Upper lobe of left lung (tissue), 6 donors: ENCODE results near the gene TLL1. TPM values are rescaled to one million over a fixed set of nuclear protein-coding genes. Genes with fewer than 3 reads are reported as not detected.

Source experiments
- ATAC-seq, 2 donors: fragments of 200-7000 bp; cut with Tn5 transposase; one replicate each; pipeline ENCODE4 v1.9.1; 2022; ENCODE audit warnings: mild to moderate bottlenecking in 2 of 2, moderate library complexity in 2 of 2; ENCODE audit not compliant: low FRiP score in 2 of 2
- DNase-seq, 2 donors: peaks; one replicate each; pipeline ENCODE4 v3.0.0-alpha.2; 2019 to 2020
- H3K27ac ChIP-seq, 4 donors: fragments of 200-600 bp; sonication (generic); one replicate each; pipeline ENCODE4 v1.5.1; 2016 to 2019
- H3K27me3 ChIP-seq, 4 donors: fragments of 200-600 bp; sonication (generic); one replicate each; pipeline ENCODE4 v1.5.1; 2017 to 2019
- H3K36me3 ChIP-seq, 4 donors: fragments of 200-600 bp; sonication (generic); one replicate each; pipeline ENCODE4 v1.5.1; 2016 to 2019
- H3K4me1 ChIP-seq, 4 donors: fragments of 200-600 bp; sonication (generic); one replicate each; pipeline ENCODE4 v1.5.1; 2018 to 2019
- H3K4me3 ChIP-seq, 4 donors: fragments of 200-600 bp; sonication (generic); one replicate each; pipeline ENCODE4 v1.5.1; 2017 to 2019; ENCODE audit warnings: mild to moderate bottlenecking in 2 of 4, moderate library complexity in 1 of 4
- H3K9me3 ChIP-seq, 4 donors: fragments of 200-600 bp; sonication (generic); one replicate each; pipeline ENCODE4 v1.5.1; 2018 to 2019
- EP300 ChIP-seq, 4 donors: sonication (generic); formaldehyde crosslinking; IDR thresholded peaks; one replicate each; pipeline ENCODE4 v1.5.1; 2017; ENCODE audit warnings: antibody characterized with exemption in 4 of 4, control low read depth in 2 of 4
- POLR2A ChIP-seq, 4 donors: fragments of 450-650 bp; IDR thresholded peaks; one replicate each; pipeline ENCODE4 v1.5.1; 2016 to 2017; ENCODE audit warnings: antibody characterized with exemption in 4 of 4, mild to moderate bottlenecking in 2 of 4
- POLR2AphosphoS5 ChIP-seq, 2 donors: sonication (generic); formaldehyde crosslinking; IDR thresholded peaks; one replicate each; pipeline ENCODE4 v1.5.1; 2017; ENCODE audit warnings: antibody characterized with exemption in 2 of 2
- WGBS, 2 donors: methylation state at CpG; one replicate each; pipeline ENCODE4 v1.1.5; 2017 to 2018; 5-methylcytosine and 5-hydroxymethylcytosine counted together
- total RNA-seq, 6 donors: library from RNA; depleted of rRNA in 4 of 6; stranded (reverse); fragments of >200 nt in 4 of 6; gene quantifications; one replicate each; pipeline versions ENCODE4 v1.1.0 to v1.2.1, GENCODE V29; 2016 to 2021
- TF ChIP-seq, protein P1 (sequence below), 6 experiments: fragments of 450-650 bp in 4 of 6; fragments of 200-600 bp in 2 of 6; sonication (generic) in 2 of 6; IDR thresholded peaks; one replicate each; pipeline ENCODE4 v1.5.1; 2016 to 2019; ENCODE audit warnings: antibody characterized with exemption in 6 of 6
- donor health status: DM: no; HTN: no; CAD: no; lungs with moderate emphysema.
- donor health status: DM: no; HTN: yes; CAD: no; lungs with severe emphysema.

Gene TLL1
- total RNA-seq, 6 donors from 2014 or later = 1.9 to 8.4 (median 3.1) TPM

DNA sequence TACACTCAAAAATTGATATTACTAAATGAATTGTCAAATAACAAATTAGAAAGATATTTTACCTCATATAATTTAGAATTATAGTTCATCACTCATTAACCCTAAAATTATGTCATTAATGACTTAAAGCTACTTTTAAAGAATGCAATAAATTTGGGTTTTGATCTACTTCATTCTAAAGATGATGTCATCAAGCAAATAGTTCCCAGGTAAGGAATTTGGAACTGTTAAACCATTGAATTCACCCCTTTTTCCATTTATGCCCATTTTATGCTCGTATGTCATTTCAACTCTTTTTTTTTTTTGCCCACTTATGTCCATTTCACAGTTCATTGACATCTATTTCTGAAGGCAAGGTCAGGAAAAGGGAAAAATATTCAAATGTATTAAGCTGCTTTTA is 135.5 kb downstream of the TLL1 start:
- Histone ChIP-seq H3K4me1 (no peaks in the 10 kb centered on the region), H3K27me3 (no peaks in the 10 kb centered on the region), H3K9me3 (peaks cover 0 to 3% (median 0%) of the 10 kb centered on the region in 4 donors), H3K27ac (no peak overlapping the region), H3K4me3 (no peak overlapping the region), H3K36me3 (no peaks in the 10 kb centered on the region)
- DNase-seq = no peak
- TF ChIP-seq, protein P1, sequence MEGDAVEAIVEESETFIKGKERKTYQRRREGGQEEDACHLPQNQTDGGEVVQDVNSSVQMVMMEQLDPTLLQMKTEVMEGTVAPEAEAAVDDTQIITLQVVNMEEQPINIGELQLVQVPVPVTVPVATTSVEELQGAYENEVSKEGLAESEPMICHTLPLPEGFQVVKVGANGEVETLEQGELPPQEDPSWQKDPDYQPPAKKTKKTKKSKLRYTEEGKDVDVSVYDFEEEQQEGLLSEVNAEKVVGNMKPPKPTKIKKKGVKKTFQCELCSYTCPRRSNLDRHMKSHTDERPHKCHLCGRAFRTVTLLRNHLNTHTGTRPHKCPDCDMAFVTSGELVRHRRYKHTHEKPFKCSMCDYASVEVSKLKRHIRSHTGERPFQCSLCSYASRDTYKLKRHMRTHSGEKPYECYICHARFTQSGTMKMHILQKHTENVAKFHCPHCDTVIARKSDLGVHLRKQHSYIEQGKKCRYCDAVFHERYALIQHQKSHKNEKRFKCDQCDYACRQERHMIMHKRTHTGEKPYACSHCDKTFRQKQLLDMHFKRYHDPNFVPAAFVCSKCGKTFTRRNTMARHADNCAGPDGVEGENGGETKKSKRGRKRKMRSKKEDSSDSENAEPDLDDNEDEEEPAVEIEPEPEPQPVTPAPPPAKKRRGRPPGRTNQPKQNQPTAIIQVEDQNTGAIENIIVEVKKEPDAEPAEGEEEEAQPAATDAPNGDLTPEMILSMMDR (IDR thresholded peaks at IDR 0.05) = no peak
- no peak for TF ChIP-seq EP300 (IDR thresholded peaks at IDR 0.05)
- no peak for TF ChIP-seq POLR2A (IDR thresholded peaks at IDR 0.05)
- TF ChIP-seq POLR2AphosphoS5 (IDR thresholded peaks at IDR 0.05) = no peak
- WGBS, 2 donors = 63 to 64% methylated on average over 1 of the region's 1 CpG
- ATAC-seq = no peak

GRCh38 chr4:166012129-166013030 is 139.3 kb downstream of the TLL1 start:
- no peak for DNase-seq
- no peak overlapping the region for H3K4me3 ChIP-seq
- no peak for ATAC-seq
- no peaks in the 10 kb centered on the region for H3K4me1 ChIP-seq
- H3K27ac ChIP-seq = no peak overlapping the region
- 73 to 81% methylated on average over 2 of the region's 2 CpGs for WGBS, 2 donors
- no peaks in the 10 kb centered on the region for H3K36me3 ChIP-seq
- TF ChIP-seq, protein P1 (IDR thresholded peaks at IDR 0.05) = no peak
- TF ChIP-seq POLR2AphosphoS5 (IDR thresholded peaks at IDR 0.05) = no peak
- no peak for TF ChIP-seq EP300 (IDR thresholded peaks at IDR 0.05)
- TF ChIP-seq POLR2A (IDR thresholded peaks at IDR 0.05) = no peak
- H3K9me3 ChIP-seq = peaks cover 0 to 3% (median 0%) of the 10 kb centered on the region in 4 donors
- H3K27me3 ChIP-seq = no peaks in the 10 kb centered on the region

DNA sequence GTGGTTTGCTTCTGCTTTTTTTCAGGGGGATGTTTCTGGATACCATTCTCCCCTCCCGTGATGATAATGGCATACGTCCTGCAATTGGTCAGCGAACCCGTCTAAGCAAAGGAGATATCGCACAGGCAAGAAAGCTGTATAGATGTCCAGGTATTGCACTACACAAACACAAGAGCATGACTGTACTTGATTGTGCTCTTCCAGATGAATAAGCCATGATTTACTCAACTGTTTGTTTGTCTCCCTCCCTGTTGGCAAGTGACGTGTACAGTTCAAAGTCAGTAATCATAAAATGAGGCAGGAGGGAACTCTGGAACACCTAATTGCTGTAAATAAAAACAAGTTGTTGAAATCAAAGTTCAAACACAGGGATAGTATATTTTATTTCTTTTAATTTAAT is 141.4 kb downstream of the TLL1 start:
- WGBS, 2 donors = 90 to 92% methylated on average over 6 of the region's 6 CpGs
- Histone ChIP-seq H3K4me1 (no peaks in the 10 kb centered on the region), H3K9me3 (peaks cover 0 to 3% (median 0%) of the 10 kb centered on the region in 4 donors), H3K36me3 (no peaks in the 10 kb centered on the region), H3K27ac (no peak overlapping the region), H3K4me3 (no peak overlapping the region), H3K27me3 (no peaks in the 10 kb centered on the region)
- DNase-seq (no peak), ATAC-seq (no peak)
- TF ChIP-seq POLR2AphosphoS5 (IDR thresholded peaks at IDR 0.05) (no peak), EP300 (IDR thresholded peaks at IDR 0.05) (no peak), POLR2A (IDR thresholded peaks at IDR 0.05) (no peak)
- TF ChIP-seq, protein P1 (IDR thresholded peaks at IDR 0.05) = no peak

GRCh38 chr4:166017804-166018203 is 144.8 kb downstream of the TLL1 start:
- TF ChIP-seq EP300 (IDR thresholded peaks at IDR 0.05) (no peak), POLR2AphosphoS5 (IDR thresholded peaks at IDR 0.05) (no peak), POLR2A (IDR thresholded peaks at IDR 0.05) (no peak)
- TF ChIP-seq, protein P1 (IDR thresholded peaks at IDR 0.05) = no peak
- no peak for ATAC-seq
- 84 to 88% methylated on average over 1 of the region's 1 CpG for WGBS, 2 donors
- Histone ChIP-seq H3K36me3 (no peaks in the 10 kb centered on the region), H3K9me3 (no peaks in the 10 kb centered on the region), H3K27ac (no peak overlapping the region), H3K4me3 (no peak overlapping the region), H3K27me3 (no peaks in the 10 kb centered on the region), H3K4me1 (no peaks in the 10 kb centered on the region)
- DNase-seq = no peak
